ENCODE results near the gene PNMA8A. TPM values are rescaled to one million over a fixed set of nuclear protein-coding genes. Genes with fewer than 3 reads are reported as not detected.

PNMA8A gene
- polyA plus RNA-seq, 1 donor (not counting 4 experiments of a cell fraction or from before 2014, with no cell fraction given): 0.24 TPM

- H3K36me3 ChIP-seq (ENCODE audit: control insufficient read depth in 2 of 2, extremely low read depth in 1 of 2, insufficient read depth in 2 of 2, low read length in 2 of 2): no peaks in the 10 kb centered on the region
- no peaks in the 10 kb centered on the region for H4K20me1 ChIP-seq (ENCODE audit: control insufficient read depth, extremely low read depth, insufficient read depth, low read length)
- H3K27ac ChIP-seq (ENCODE audit: control insufficient read depth, insufficient read depth, low read length): no peak overlapping the region
- TF ChIP-seq CTCF (optimal IDR thresholded peaks at IDR 0.05 in 1 of 3, IDR thresholded peaks at IDR 0.05 in 1 of 3, conservative IDR thresholded peaks at IDR 0.05 in 1 of 3; ENCODE audit: extremely low read depth in 1 of 3, insufficient read depth in 2 of 3, low read length in 3 of 3) (no peak), EZH2 (IDR thresholded peaks at IDR 0.05; ENCODE audit: low read length) (no peak)
- no peaks in the 10 kb centered on the region for H3K79me2 ChIP-seq (ENCODE audit: control insufficient read depth, insufficient read depth, low read length)
- FAIRE-seq: no peak
- H3K27me3 ChIP-seq (ENCODE audit: control insufficient read depth, extremely low read depth, insufficient read depth, low read length): no peaks in the 10 kb centered on the region
- DNase-seq (ENCODE audit: low read depth, low spot score): no peak
- dilution Hi-C loops (cut with MboI; ENCODE audit: extremely low pct_ligation_motif_present, low sequenced_read_pairs): no loop called here
- peaks cover 3% of the 10 kb centered on the region for H3K4me1 ChIP-seq (ENCODE audit: control insufficient read depth, extremely low read depth, insufficient read depth, low read length)
- H3K4me2 ChIP-seq (ENCODE audit: control insufficient read depth, extremely low read depth, insufficient read depth, low read depth, low read length): no peak overlapping the region
- H2AFZ ChIP-seq (ENCODE audit: control insufficient read depth, low read length): no peak overlapping the region
- H3K9me3 ChIP-seq (ENCODE audit: control insufficient read depth, low read depth, low read length): peaks cover 2% of the 10 kb centered on the region
- H3K9ac ChIP-seq (ENCODE audit: control insufficient read depth, extremely low read depth, insufficient read depth, low read length): no peak overlapping the region
- no peaks in the 10 kb centered on the region for H3K9me1 ChIP-seq (ENCODE audit: control insufficient read depth, extremely low read depth, insufficient read depth, low read length)
- H3K4me3 ChIP-seq (ENCODE audit: control insufficient read depth in 2 of 3, extremely low read depth in 1 of 3, insufficient read depth in 2 of 3, low read depth in 1 of 3, low read length in 3 of 3): no peak overlapping the region
Measured at GRCh38 chr19:46515290-46515609, 43.9 kb upstream of the PNMA8A start.

GRCh38 chr19:46514589-46515289, 43.4 kb upstream of the PNMA8A start:
- TF ChIP-seq EZH2 (IDR thresholded peaks at IDR 0.05; ENCODE audit: low read length) (no peak), CTCF (optimal IDR thresholded peaks at IDR 0.05 in 1 of 3, IDR thresholded peaks at IDR 0.05 in 1 of 3, conservative IDR thresholded peaks at IDR 0.05 in 1 of 3; ENCODE audit: extremely low read depth in 1 of 3, insufficient read depth in 2 of 3, low read length in 3 of 3) (no peak)
- dilution Hi-C loops (cut with MboI; ENCODE audit: extremely low pct_ligation_motif_present, low sequenced_read_pairs): no loop called here
- DNase-seq (ENCODE audit: low read depth, low spot score) (no peak), FAIRE-seq (no peak)
- Histone ChIP-seq H3K79me2 (ENCODE audit: control insufficient read depth, insufficient read depth, low read length) (no peaks in the 10 kb centered on the region), H3K4me2 (ENCODE audit: control insufficient read depth, extremely low read depth, insufficient read depth, low read depth, low read length) (no peak overlapping the region), H3K4me3 (ENCODE audit: control insufficient read depth in 2 of 3, extremely low read depth in 1 of 3, insufficient read depth in 2 of 3, low read depth in 1 of 3, low read length in 3 of 3) (no peak overlapping the region), H3K36me3 (ENCODE audit: control insufficient read depth in 2 of 2, extremely low read depth in 1 of 2, insufficient read depth in 2 of 2, low read length in 2 of 2) (no peaks in the 10 kb centered on the region), H2AFZ (ENCODE audit: control insufficient read depth, low read length) (no peak overlapping the region), H3K27ac (ENCODE audit: control insufficient read depth, insufficient read depth, low read length) (no peak overlapping the region), H3K9me1 (ENCODE audit: control insufficient read depth, extremely low read depth, insufficient read depth, low read length) (no peaks in the 10 kb centered on the region), H3K4me1 (ENCODE audit: control insufficient read depth, extremely low read depth, insufficient read depth, low read length) (peaks cover 3% of the 10 kb centered on the region), H3K9me3 (ENCODE audit: control insufficient read depth, low read depth, low read length) (peaks cover 2% of the 10 kb centered on the region), H3K27me3 (ENCODE audit: control insufficient read depth, extremely low read depth, insufficient read depth, low read length) (no peaks in the 10 kb centered on the region), H4K20me1 (ENCODE audit: control insufficient read depth, extremely low read depth, insufficient read depth, low read length) (no peaks in the 10 kb centered on the region), H3K9ac (ENCODE audit: control insufficient read depth, extremely low read depth, insufficient read depth, low read length) (no peak overlapping the region)

Measured in keratinocyte (primary cell).